KMS-11 (cell line): ENCODE results near the gene TP53TG5.

Experiments
- H2AFZ ChIP-seq: fragments of 200-600 bp; sonication (generic); 2 replicates; pipeline ENCODE4 v1.6.1; 2016; ENCODE audit warnings: antibody characterized with exemption, mixed run types, low read depth
- H3K27ac ChIP-seq: fragments of 200-600 bp; sonication (generic); 2 replicates; pipeline ENCODE4 v1.6.1; 2016; ENCODE audit warnings: mild to moderate bottlenecking, mixed run types
- H3K27me3 ChIP-seq: fragments of 200-600 bp; sonication (generic); 2 replicates; pipeline ENCODE4 v1.6.1; 2017; ENCODE audit warnings: mild to moderate bottlenecking, low read depth, mixed run types, moderate library complexity; ENCODE audit not compliant: insufficient read depth
- H3K36me3 ChIP-seq: fragments of 200-600 bp; sonication (generic); 2 replicates; pipeline ENCODE4 v1.6.1; 2017; ENCODE audit warnings: mild to moderate bottlenecking, mixed run types; ENCODE audit not compliant: insufficient read depth
- H3K4me1 ChIP-seq: fragments of 200-600 bp; sonication (generic); 2 replicates; pipeline ENCODE4 v1.6.1; 2016; ENCODE audit warnings: mild to moderate bottlenecking, low read depth, mixed run types; ENCODE audit not compliant: poor library complexity, severe bottlenecking
- H3K4me2 ChIP-seq: fragments of 200-600 bp; sonication (generic); 2 replicates; pipeline ENCODE4 v1.7.0; 2016; ENCODE audit warnings: mild to moderate bottlenecking, mixed run types
- H3K4me3 ChIP-seq: fragments of 200-600 bp; sonication (generic); IDR thresholded peaks from 2 replicates; pipeline ENCODE4 v1.6.1; 2017; ENCODE audit warnings: low read depth, low read length, mixed read lengths; ENCODE audit not compliant: insufficient read depth
- H3K79me2 ChIP-seq: fragments of 200-600 bp; sonication (generic); 2 replicates; pipeline ENCODE4 v1.6.1; 2016; ENCODE audit warnings: low read depth, mixed run types; ENCODE audit not compliant: insufficient read depth
- H3K9ac ChIP-seq: fragments of 200-600 bp; sonication (generic); 2 replicates; pipeline ENCODE4 v1.6.1; 2016; ENCODE audit warnings: mild to moderate bottlenecking, mixed run types
- H4K20me1 ChIP-seq: fragments of 200-600 bp; sonication (generic); 2 replicates; pipeline ENCODE4 v1.6.1; 2016; ENCODE audit warnings: mild to moderate bottlenecking, mixed run types; ENCODE audit not compliant: insufficient read depth
- CTCF ChIP-seq: fragments of 200-600 bp; sonication (generic); conservative IDR thresholded peaks from 2 replicates; pipeline ENCODE4 v1.6.1; 2017; ENCODE audit warnings: low read depth, mild to moderate bottlenecking, antibody characterized with exemption, low read length, moderate library complexity, mixed read lengths

The TP53TG5 gene

DNA sequence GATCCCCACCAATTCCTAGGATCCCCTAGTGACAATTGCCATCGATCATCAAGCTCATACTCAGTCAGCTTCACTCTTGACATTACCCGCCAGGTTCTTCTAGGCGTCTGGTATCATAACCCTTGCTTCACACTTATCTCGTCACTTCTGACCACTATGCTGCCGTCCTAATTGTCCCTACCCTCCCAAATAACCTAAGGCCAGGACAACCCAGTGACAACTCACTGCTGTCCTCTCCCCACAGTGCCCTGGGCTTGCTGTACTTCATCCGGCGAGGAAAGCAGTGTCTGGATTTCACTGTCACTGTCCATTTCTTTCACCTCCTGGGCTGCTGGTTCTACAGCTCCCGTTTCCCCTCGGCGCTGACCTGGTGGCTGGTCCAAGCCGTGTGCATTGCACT is 11.5 kb downstream of the TP53TG5 start:
- Histone ChIP-seq H2AFZ (no peak overlapping the region), H3K4me1 (peaks cover 32% of the 10 kb centered on the region), H3K27ac (no peak overlapping the region), H3K4me3 (no peak overlapping the region), H3K4me2 (no peak overlapping the region), H3K79me2 (peaks cover 13% of the 10 kb centered on the region), H4K20me1 (no peaks in the 10 kb centered on the region), H3K9ac (no peak overlapping the region), H3K36me3 (no peaks in the 10 kb centered on the region), H3K27me3 (no peaks in the 10 kb centered on the region)
- TF ChIP-seq CTCF = no peak

DNA sequence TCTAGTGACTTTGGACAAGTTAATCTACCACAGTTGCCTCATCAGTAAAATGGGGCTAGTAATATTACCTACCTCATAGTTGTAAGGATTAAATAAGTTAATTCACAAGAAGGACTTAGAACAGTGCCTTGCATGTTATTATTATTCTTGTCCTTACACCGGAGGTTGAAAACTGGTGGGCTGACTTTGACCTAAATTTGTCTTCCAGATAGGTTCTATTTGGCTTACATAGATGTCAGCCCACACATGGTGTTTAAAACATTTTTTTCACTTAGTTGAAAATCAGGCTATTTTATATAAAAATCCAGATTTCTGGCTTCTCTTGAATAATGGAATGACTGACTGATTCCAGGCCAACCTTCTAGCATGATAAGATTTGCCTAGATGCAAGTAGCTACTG is 11.9 kb downstream of the TP53TG5 start:
- no peak overlapping the region for H3K9ac ChIP-seq
- H2AFZ ChIP-seq = no peak overlapping the region
- no peaks in the 10 kb centered on the region for H4K20me1 ChIP-seq
- H3K4me1 ChIP-seq = peaks cover 32% of the 10 kb centered on the region
- H3K36me3 ChIP-seq = no peaks in the 10 kb centered on the region
- no peak overlapping the region for H3K4me3 ChIP-seq
- H3K4me2 ChIP-seq = no peak overlapping the region
- H3K27me3 ChIP-seq = no peaks in the 10 kb centered on the region
- H3K27ac ChIP-seq = no peak overlapping the region
- no peak for TF ChIP-seq CTCF
- peaks cover 13% of the 10 kb centered on the region for H3K79me2 ChIP-seq

DNA sequence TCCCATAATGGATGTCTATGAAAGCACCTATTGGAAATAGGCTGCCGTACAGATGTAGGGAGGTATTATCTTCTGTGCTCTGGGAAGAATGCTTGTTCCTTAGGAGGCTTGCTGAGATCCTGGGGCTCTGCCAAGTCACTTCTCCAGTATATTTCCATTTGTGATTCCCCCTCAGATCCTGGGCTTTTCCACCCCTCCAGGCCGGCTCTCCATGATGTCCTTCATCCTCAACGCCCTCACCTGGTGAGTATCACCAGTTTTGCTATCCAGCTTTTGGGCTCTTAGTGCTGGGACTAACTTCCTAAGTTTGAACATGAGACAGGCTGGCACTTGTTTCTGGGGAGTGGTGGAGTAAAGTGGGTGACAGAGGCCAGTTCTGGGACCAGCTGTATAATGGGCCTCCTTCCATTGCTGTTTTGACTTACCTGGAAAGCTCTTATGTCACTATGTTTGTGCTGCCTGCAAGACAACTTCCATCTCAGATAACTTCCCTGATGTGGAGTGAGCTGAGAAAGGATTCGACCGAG is 12.6 kb downstream of the TP53TG5 start:
- no peak overlapping the region for H3K4me3 ChIP-seq
- no peak overlapping the region for H3K9ac ChIP-seq
- H4K20me1 ChIP-seq = no peaks in the 10 kb centered on the region
- no peaks in the 10 kb centered on the region for H3K27me3 ChIP-seq
- no peak overlapping the region for H2AFZ ChIP-seq
- TF ChIP-seq CTCF = no peak
- H3K27ac ChIP-seq = no peak overlapping the region
- H3K4me1 ChIP-seq = peaks cover 36% of the 10 kb centered on the region
- H3K36me3 ChIP-seq = no peaks in the 10 kb centered on the region
- peaks cover 13% of the 10 kb centered on the region for H3K79me2 ChIP-seq
- H3K4me2 ChIP-seq = no peak overlapping the region

- Histone ChIP-seq H4K20me1 (no peaks in the 10 kb centered on the region), H3K4me1 (peaks cover 42% of the 10 kb centered on the region), H3K9ac (peak overlapping the region; percentile 80; the same call in 1 of the 2 replicates), H3K36me3 (no peaks in the 10 kb centered on the region), H3K27ac (peak overlapping the region; percentile 69; the same call in 1 of the 2 replicates), H3K4me3 (no peak overlapping the region), H3K27me3 (no peaks in the 10 kb centered on the region), H2AFZ (peak overlapping the region; percentile 83), H3K4me2 (peak overlapping the region; percentile 92), H3K79me2 (peaks cover 13% of the 10 kb centered on the region)
- no peak for TF ChIP-seq CTCF
Observed at GRCh38 chr20:45363611-45364492, 14.3 kb downstream of the TP53TG5 start.
